Astrocyte (in vitro differentiated cells and primary cell): ENCODE data around the gene INAVA. TPM values are rescaled to one million over a fixed set of nuclear protein-coding genes. Genes with fewer than 3 reads are reported as not detected.
"Not testable (repeated sequence)": the region's sequence is repeated elsewhere in the genome, so short reads cannot be mapped to it uniquely, and the experiment has no call there.

Source experiments
- DNase-seq: peaks from one replicate; pipeline ENCODE4 v3.0.0-alpha.2; 2010; ENCODE audit warnings: low read depth
- FAIRE-seq: peaks from 2 replicates; lab custom pipeline; 2011; peaks lifted over from hg19 to GRCh38; lab: Jason Lieb, UNC
- H2AFZ ChIP-seq: 2 replicates; pipeline ENCODE4 v1.6.0; 2012; ENCODE audit warnings: low read depth, low read length, inconsistent platforms
- H3K27ac ChIP-seq: 2 replicates; pipeline ENCODE4 v1.5.1; 2011; ENCODE audit warnings: low read depth, low read length, inconsistent platforms
- H3K27me3 ChIP-seq: 2 replicates; pipeline ENCODE4 v1.6.0; 2011; ENCODE audit warnings: low read length, inconsistent platforms; ENCODE audit not compliant: insufficient read depth
- H3K36me3 ChIP-seq: 2 replicates; pipeline ENCODE4 v1.5.1; 2011; ENCODE audit warnings: low read length, inconsistent platforms; ENCODE audit not compliant: insufficient read depth
- H3K4me1 ChIP-seq: 2 replicates; pipeline ENCODE4 v1.5.1; 2011; ENCODE audit warnings: low read length, inconsistent platforms; ENCODE audit not compliant: insufficient read depth
- H3K4me2 ChIP-seq: 2 replicates; pipeline ENCODE4 v1.6.0; 2012; ENCODE audit warnings: low read length, inconsistent platforms
- H3K4me3 ChIP-seq: 2 replicates; pipeline ENCODE4 v1.5.1; 2011; ENCODE audit warnings: low read depth, mild to moderate bottlenecking, low read length, inconsistent platforms; ENCODE audit not compliant: insufficient read depth
- H3K79me2 ChIP-seq: 2 replicates; pipeline ENCODE4 v1.6.0; 2012; ENCODE audit warnings: mild to moderate bottlenecking, low read length, inconsistent platforms; ENCODE audit not compliant: insufficient read depth
- H3K9ac ChIP-seq: 2 replicates; pipeline ENCODE4 v1.6.0; 2012; ENCODE audit warnings: mild to moderate bottlenecking, low read length, inconsistent platforms
- H3K9me3 ChIP-seq: 2 replicates; pipeline ENCODE4 v1.5.1; 2012; ENCODE audit warnings: low read depth, mild to moderate bottlenecking, low read length, inconsistent platforms; ENCODE audit not compliant: insufficient read depth
- H4K20me1 ChIP-seq: 2 replicates; pipeline ENCODE4 v1.6.0; 2012; ENCODE audit warnings: low read length, inconsistent platforms; ENCODE audit not compliant: insufficient read depth
- H3K27ac Mint-ChIP-seq: one replicate; pipeline ENCODE4 v1.8.0; 2021; ENCODE audit warnings: mild to moderate bottlenecking, mixed read lengths; ENCODE audit not compliant: unreplicated experiment
- H3K27me3 Mint-ChIP-seq: one replicate; pipeline ENCODE4 v1.8.0; 2021; ENCODE audit warnings: low read depth, mixed read lengths; ENCODE audit not compliant: unreplicated experiment
- H3K36me3 Mint-ChIP-seq: one replicate; pipeline ENCODE4 v1.8.0; 2021; ENCODE audit warnings: low read depth, mixed read lengths; ENCODE audit not compliant: unreplicated experiment
- H3K4me1 Mint-ChIP-seq: one replicate; pipeline ENCODE4 v1.8.0; 2021; ENCODE audit warnings: low read depth, mixed read lengths; ENCODE audit not compliant: unreplicated experiment
- H3K4me3 Mint-ChIP-seq: one replicate; pipeline ENCODE4 v1.8.0; 2021; ENCODE audit warnings: mild to moderate bottlenecking, moderate library complexity, mixed read lengths; ENCODE audit not compliant: unreplicated experiment
- H3K9me3 Mint-ChIP-seq: one replicate; pipeline ENCODE4 v1.8.0; 2021; ENCODE audit warnings: mild to moderate bottlenecking, mixed read lengths; ENCODE audit not compliant: unreplicated experiment
- CTCF ChIP-seq: IDR thresholded peaks from 2 replicates; pipeline ENCODE4 v1.5.1; 2011; ENCODE audit warnings: low read depth, mild to moderate bottlenecking, inconsistent platforms, low read length, moderate library complexity; ENCODE audit not compliant: insufficient read depth
- EZH2 ChIP-seq: IDR thresholded peaks from 2 replicates; pipeline ENCODE4 v1.6.1; 2012; ENCODE audit warnings: mild to moderate bottlenecking, low read length, inconsistent platforms; ENCODE audit not compliant: insufficient read depth
- total RNA-seq: library from RNA; stranded (reverse); gene quantifications from 2 replicates; pipeline ENCODE4 v1.2.1, GENCODE V29; 2021

The INAVA gene
- total RNA-seq, 1 donor from 2014 or later, result 10.3 TPM

DNA sequence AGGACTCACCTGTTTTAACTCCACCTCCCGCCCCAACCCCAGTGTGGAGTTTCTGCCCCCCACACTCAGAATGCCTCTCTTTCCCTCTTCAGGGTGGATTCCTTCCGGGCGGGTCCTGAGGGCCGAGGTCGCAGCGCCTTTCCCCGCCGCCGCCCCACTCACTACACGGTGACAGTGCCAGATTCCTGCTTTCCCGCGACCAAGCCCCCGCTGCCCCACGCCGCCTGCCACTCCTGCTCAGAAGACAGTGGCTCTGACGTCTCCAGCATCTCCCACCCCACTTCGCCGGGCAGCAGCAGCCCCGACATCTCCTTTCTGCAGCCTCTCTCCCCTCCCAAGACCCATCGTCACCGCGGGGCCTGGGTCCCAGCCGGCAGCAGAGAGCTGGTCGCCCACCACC, 16.7 kb downstream of the INAVA start:
- Histone ChIP-seq H3K4me3 (no peak overlapping the region), H3K79me2 (no peaks in the 10 kb centered on the region), H4K20me1 (no peaks in the 10 kb centered on the region), H3K4me2 (no peak overlapping the region), H2AFZ (no peak overlapping the region), H3K27me3 (no peaks in the 10 kb centered on the region), H3K4me1 (no peaks in the 10 kb centered on the region), H3K9ac (no peak overlapping the region), H3K9me3 (no peaks in the 10 kb centered on the region), H3K36me3 (no peaks in the 10 kb centered on the region), H3K27ac (no peak overlapping the region)
- Mint-ChIP-seq H3K4me3 (no peak overlapping the region), H3K9me3 (no peaks in the 10 kb centered on the region), H3K4me1 (peaks cover 5% of the 10 kb centered on the region), H3K27me3 (no peaks in the 10 kb centered on the region), H3K27ac (no peak overlapping the region), H3K36me3 (peaks cover 11% of the 10 kb centered on the region)
- TF ChIP-seq CTCF (no peak), EZH2 (no peak)
- FAIRE-seq (no peak), DNase-seq (no peak)

GRCh38 chr1:200911936-200912335, 17.2 kb downstream of the INAVA start:
- H3K36me3 ChIP-seq, H3K9ac ChIP-seq, H3K4me2 ChIP-seq, H3K4me1 Mint-ChIP-seq, H3K79me2 ChIP-seq, FAIRE-seq, H3K4me3 Mint-ChIP-seq, H3K27me3 ChIP-seq, H3K9me3 ChIP-seq, H3K27ac ChIP-seq, H3K27ac Mint-ChIP-seq, H3K4me1 ChIP-seq, H3K27me3 Mint-ChIP-seq, DNase-seq, H3K9me3 Mint-ChIP-seq, H3K4me3 ChIP-seq, H4K20me1 ChIP-seq, H2AFZ ChIP-seq: not testable (repeated sequence)
- H3K36me3 Mint-ChIP-seq, result peaks cover 11% of the 10 kb centered on the region

GRCh38 chr1:200912737-200913407, 18.2 kb downstream of the INAVA start:
- H3K36me3 Mint-ChIP-seq, result peaks cover 11% of the 10 kb centered on the region
- Histone ChIP-seq H3K36me3 (no peaks in the 10 kb centered on the region), H3K9me3 (no peaks in the 10 kb centered on the region), H3K27me3 (no peaks in the 10 kb centered on the region), H3K79me2 (no peaks in the 10 kb centered on the region), H3K9ac (no peak overlapping the region), H3K4me2 (no peak overlapping the region), H3K4me3 (no peak overlapping the region), H3K4me1 (no peaks in the 10 kb centered on the region), H3K27ac (no peak overlapping the region), H4K20me1 (no peaks in the 10 kb centered on the region), H2AFZ (no peak overlapping the region)
- FAIRE-seq, result no peak
- no peaks in the 10 kb centered on the region for H3K9me3 Mint-ChIP-seq
- H3K4me1 Mint-ChIP-seq, result no peaks in the 10 kb centered on the region
- H3K27me3 Mint-ChIP-seq, result no peaks in the 10 kb centered on the region
- TF ChIP-seq EZH2 (no peak), CTCF (no peak)
- H3K4me3 Mint-ChIP-seq, result no peak overlapping the region
- no peak overlapping the region for H3K27ac Mint-ChIP-seq
- no peak for DNase-seq
